CD4-positive, alpha-beta memory T cell (primary cell): ENCODE data around the gene MARK1. TPM values are rescaled to one million over a fixed set of nuclear protein-coding genes. Genes with fewer than 3 reads are reported as not detected.
A peak's percentile ranks its signal among the peaks of the same experiment; 100 is the strongest.

Experiments
- CTCF ChIA-PET: fragments of 350-600 bp; sonication (Branson Sonifier 250); formaldehyde crosslinking; loops from one replicate; lab custom pipeline; 2021; ENCODE audit warnings: inconsistent platforms; ENCODE audit not compliant: partially characterized antibody; lab: Charles Lee
- POLR2A ChIA-PET: fragments of 350-600 bp; sonication (Branson Sonifier 250); formaldehyde crosslinking; loops from one replicate; lab custom pipeline; 2021; ENCODE audit not compliant: partially characterized antibody; lab: Charles Lee
- DNase-seq, 5 donors: peaks; one replicate each; pipeline versions ENCODE4 v3.0.0 to v3.0.0-alpha.2; 2020 to 2022; ENCODE audit warnings: mixed read lengths in 1 of 5
- H3K27ac ChIP-seq: one replicate; pipeline ENCODE4 v1.7.0; 2013; ENCODE audit warnings: low read depth, low read length
- H3K27me3 ChIP-seq: 2 replicates; pipeline ENCODE4 v1.7.0; 2013; ENCODE audit warnings: mild to moderate bottlenecking, low read length, moderate library complexity; ENCODE audit not compliant: insufficient read depth
- H3K36me3 ChIP-seq: 2 replicates; pipeline ENCODE4 v1.7.0; 2013; ENCODE audit warnings: mild to moderate bottlenecking, low read length, moderate library complexity; ENCODE audit not compliant: insufficient read depth
- H3K4me1 ChIP-seq: 2 replicates; pipeline ENCODE4 v1.7.0; 2013; ENCODE audit warnings: mild to moderate bottlenecking, low read length, moderate library complexity; ENCODE audit not compliant: insufficient read depth
- H3K4me3 ChIP-seq, 2 donors: one replicate each; pipeline ENCODE4 v1.7.0; 2013; ENCODE audit warnings: low read length in 2 of 2, mild to moderate bottlenecking in 1 of 2
- H3K9me3 ChIP-seq, 2 donors: one replicate each; pipeline ENCODE4 v1.7.0; 2013; ENCODE audit warnings: low read length in 2 of 2, control low read depth in 1 of 2; ENCODE audit not compliant: control insufficient read depth in 1 of 2
- H3K27ac Mint-ChIP-seq, 7 donors: one replicate each; pipeline ENCODE4 v1.8.0; 2020 to 2021; ENCODE audit warnings: mixed read lengths in 7 of 7, mild to moderate bottlenecking in 6 of 7, inconsistent platforms in 3 of 7, moderate library complexity in 3 of 7
- H3K27me3 Mint-ChIP-seq, 2 donors: one replicate each; pipeline ENCODE4 v1.8.0; 2020 to 2021; ENCODE audit warnings: mixed read lengths in 2 of 2
- H3K36me3 Mint-ChIP-seq, 2 donors: one replicate each; pipeline ENCODE4 v1.8.0; 2020 to 2021; ENCODE audit warnings: mixed read lengths in 2 of 2, inconsistent platforms in 1 of 2, mild to moderate bottlenecking in 1 of 2
- H3K4me1 Mint-ChIP-seq, 4 donors: one replicate each; pipeline ENCODE4 v1.8.0; 2020 to 2021; ENCODE audit warnings: mixed read lengths in 4 of 4, mild to moderate bottlenecking in 1 of 4
- H3K4me3 Mint-ChIP-seq, 8 donors: one replicate each; pipeline ENCODE4 v1.8.0; 2020 to 2021; ENCODE audit warnings: mixed read lengths in 8 of 8, mild to moderate bottlenecking in 7 of 8, moderate library complexity in 6 of 8, inconsistent platforms in 3 of 8
- H3K9me3 Mint-ChIP-seq, 8 donors: one replicate each; pipeline ENCODE4 v1.8.0; 2020 to 2021; ENCODE audit warnings: mixed read lengths in 8 of 8, mild to moderate bottlenecking in 5 of 8, inconsistent platforms in 3 of 8, moderate library complexity in 1 of 8
- intact Hi-C: fragments of 100-400 bp; cut with micrococcal nuclease; formaldehyde crosslinking; loops from one replicate; pipeline ENCODE4 v1.15.1; 2023
- polyA plus RNA-seq, 2 donors: library from polyadenylated mRNA; unstranded; fragments of 300-500 nt; fragmentation: Illumina TruSeq; gene quantifications; one replicate each; pipeline ENCODE4 v1.2.3, GENCODE V29; 2021
- total RNA-seq, 2 experiments: library from RNA; stranded (reverse); gene quantifications; one replicate each; pipeline ENCODE4 v1.2.3, GENCODE V29; 2021

Gene MARK1
- total and polyA plus RNA-seq, 4 experiments from 2014 or later: 0.06 TPM; not detected in 3

DNA sequence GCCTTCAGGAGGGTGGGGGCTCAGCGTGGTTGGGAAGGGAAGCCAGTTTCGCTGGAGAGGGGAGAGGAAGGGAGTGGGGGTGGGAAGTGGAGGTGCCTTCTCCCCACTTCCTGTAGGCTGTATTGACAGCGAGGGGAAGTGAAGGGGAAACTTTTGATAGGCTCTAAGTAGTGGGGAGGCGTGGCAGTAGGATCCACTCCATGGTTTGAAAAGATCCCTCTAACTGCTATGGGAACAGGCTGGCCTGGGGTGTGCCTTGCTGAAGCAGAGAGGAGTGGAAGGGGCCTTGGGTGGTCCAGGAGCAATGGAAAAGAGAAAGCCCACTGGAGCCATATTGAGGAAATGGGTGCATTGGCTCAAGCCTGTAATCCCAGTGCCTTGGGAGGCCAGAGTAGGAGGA, 182.4 kb downstream of the MARK1 start:
- H3K27me3 ChIP-seq: no peaks in the 10 kb centered on the region
- POLR2A ChIA-PET: no interaction called here
- H3K4me3 ChIP-seq: no peak overlapping the region
- Mint-ChIP-seq H3K4me1 (peaks cover 0 to 2% (median under 1%) of the 10 kb centered on the region in 4 donors), H3K27ac (peak overlapping the region in 1 of 7 donors; percentile 60), H3K27me3 (peaks cover 0 to 8% of the 10 kb centered on the region in 2 donors), H3K9me3 (peaks cover 0 to 9% (median 0%) of the 10 kb centered on the region in 8 donors), H3K4me3 (no peak overlapping the region), H3K36me3 (no peaks in the 10 kb centered on the region)
- no peak overlapping the region for H3K27ac ChIP-seq
- H3K36me3 ChIP-seq: no peaks in the 10 kb centered on the region
- no peaks in the 10 kb centered on the region for H3K9me3 ChIP-seq
- H3K4me1 ChIP-seq: no peaks in the 10 kb centered on the region
- DNase-seq: no peak
- CTCF ChIA-PET: no interaction called here
- intact Hi-C loops: no loop called here

DNA sequence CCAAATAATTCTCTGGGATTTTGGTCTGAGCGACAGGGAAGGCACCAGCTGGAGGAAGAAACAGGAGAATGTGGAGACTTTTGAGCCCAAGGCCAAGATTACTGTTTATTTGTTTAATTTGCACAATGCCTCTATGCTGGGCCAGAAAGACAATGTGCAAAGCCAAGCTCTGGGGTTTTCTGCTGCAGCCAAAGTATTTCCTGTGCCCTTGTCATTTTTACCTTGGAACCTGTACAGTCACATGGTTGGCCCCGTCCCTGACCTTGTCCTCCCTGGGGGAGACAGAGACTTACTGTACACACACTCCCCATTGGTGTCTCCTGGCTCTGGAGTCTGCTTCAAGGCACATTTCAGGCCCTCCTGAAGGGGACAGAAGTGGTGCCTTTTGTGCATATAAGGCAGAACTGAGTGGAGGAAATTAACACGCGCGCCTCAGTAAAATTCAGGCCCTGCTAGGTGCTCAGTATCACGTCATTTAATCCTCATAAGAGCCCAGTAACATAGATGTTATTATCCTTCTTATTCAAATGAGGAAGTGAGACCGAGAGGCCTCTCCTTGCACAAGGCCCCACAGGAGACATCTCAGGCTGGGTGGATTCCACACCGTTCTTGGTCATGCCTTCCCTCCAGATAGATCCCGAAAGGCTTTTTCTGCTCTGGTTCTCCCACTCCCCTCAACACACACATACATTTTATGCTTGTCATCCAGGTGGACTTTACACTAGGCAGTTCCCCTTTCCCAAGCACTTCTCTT, 183.3 kb downstream of the MARK1 start:
- intact Hi-C loops: no loop called here
- no peak overlapping the region for H3K27ac Mint-ChIP-seq
- H3K4me3 Mint-ChIP-seq: no peak overlapping the region
- Histone ChIP-seq H3K9me3 (no peaks in the 10 kb centered on the region), H3K36me3 (no peaks in the 10 kb centered on the region), H3K27me3 (no peaks in the 10 kb centered on the region), H3K27ac (no peak overlapping the region), H3K4me1 (no peaks in the 10 kb centered on the region), H3K4me3 (no peak overlapping the region)
- H3K27me3 Mint-ChIP-seq: peaks cover 3 to 7% of the 10 kb centered on the region in 2 donors
- peaks cover 0 to 15% (median 1%) of the 10 kb centered on the region in 8 donors for H3K9me3 Mint-ChIP-seq
- ChIA-PET POLR2A (no interaction called here), CTCF (no interaction called here)
- DNase-seq: no peak
- H3K4me1 Mint-ChIP-seq: peaks cover 0 to 2% (median under 1%) of the 10 kb centered on the region in 4 donors
- no peaks in the 10 kb centered on the region for H3K36me3 Mint-ChIP-seq

Other genes starting within 250 kb of the MARK1 start
- gene C1orf115, start 162.2 kb downstream of the MARK1 start, total RNA-seq: 1 to 10 TPM; 1.5 to 2.0 TPM
- 1 to 10 TPM; 2.9 to 3.6 TPM for gene C1orf115, start 162.2 kb downstream of the MARK1 start, polyA plus RNA-seq
- not detected for gene MTARC2, start 220.2 kb downstream of the MARK1 start, total RNA-seq
- gene MTARC2, start 220.2 kb downstream of the MARK1 start, polyA plus RNA-seq: under 1 TPM in 1 of 2 donors, not detected in 1; 0.25 TPM